ENCODE data around the gene CUBN.

The CUBN gene

DNA sequence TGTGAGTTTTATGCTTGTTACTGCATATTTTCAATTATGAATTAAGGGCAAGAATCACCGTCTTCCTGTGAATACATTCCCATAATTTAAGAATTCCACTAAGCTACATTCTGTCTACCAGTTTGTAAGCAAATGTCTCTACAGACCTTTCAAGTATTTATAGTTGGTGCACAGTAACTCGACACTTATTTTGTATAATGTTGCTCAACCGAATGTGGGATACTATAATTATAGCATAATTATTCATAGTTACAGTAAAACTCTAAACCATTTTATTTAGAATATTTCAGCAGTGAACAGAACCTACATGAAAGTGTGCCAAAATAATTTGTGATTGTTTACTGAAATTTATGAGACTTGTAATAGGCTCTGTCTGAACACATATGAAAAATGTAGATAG, 17.3 kb upstream of the CUBN start:
- Histone ChIP-seq H2BK120ac (ENCODE audit: low read depth, low read length) (no peak overlapping the region), H2BK15ac (replicated peaks; ENCODE audit: low read depth) (no peak overlapping the region), H3K18ac (ENCODE audit: low read length) (no peak overlapping the region), H3K56ac (ENCODE audit: low read length) (no peak overlapping the region), H3K36me3 (ENCODE audit: control insufficient read depth, insufficient read depth, low read length) (no peaks in the 10 kb centered on the region), H2AK5ac (ENCODE audit: low read length) (no peak overlapping the region), H3K9ac (ENCODE audit: low read length) (no peak overlapping the region), H3K27ac (ENCODE audit: low read depth, low read length) (no peak overlapping the region), H3K79me1 (ENCODE audit: low read length) (no peaks in the 10 kb centered on the region), H3K4me3 (ENCODE audit: low read length) (no peak overlapping the region), H4K8ac (ENCODE audit: low read depth, low read length) (no peak overlapping the region), H3K27me3 (ENCODE audit: insufficient read depth, low read length, poor library complexity) (no peaks in the 10 kb centered on the region), H2BK5ac (ENCODE audit: low read length) (no peak overlapping the region), H3K23ac (ENCODE audit: low read length) (no peak overlapping the region), H3K79me2 (ENCODE audit: control insufficient read depth, insufficient read depth, low read length) (no peaks in the 10 kb centered on the region), H3K4me2 (ENCODE audit: low read length) (no peak overlapping the region), H4K5ac (ENCODE audit: low read length) (no peak overlapping the region), H3K4me1 (ENCODE audit: control insufficient read depth, low read depth, low read length) (no peaks in the 10 kb centered on the region), H3K4ac (ENCODE audit: low read depth, low read length) (no peak overlapping the region)
- no peak for DNase-seq
- no CpG with 5 or more reads among the region's 3 CpGs for WGBS (ENCODE audit: extremely low coverage, insufficient coverage, low lambda C conversion rate)

GRCh38 chr10:17145239-17145638, 15.6 kb upstream of the CUBN start:
- no CpG with 5 or more reads among the region's 1 CpG for WGBS (ENCODE audit: extremely low coverage, insufficient coverage, low lambda C conversion rate)
- Histone ChIP-seq H3K79me1 (ENCODE audit: low read length) (no peaks in the 10 kb centered on the region), H3K27me3 (ENCODE audit: insufficient read depth, low read length, poor library complexity) (no peaks in the 10 kb centered on the region), H3K79me2 (ENCODE audit: control insufficient read depth, insufficient read depth, low read length) (no peaks in the 10 kb centered on the region), H2BK5ac (ENCODE audit: low read length) (no peak overlapping the region), H2AK5ac (ENCODE audit: low read length) (no peak overlapping the region), H2BK120ac (ENCODE audit: low read depth, low read length) (no peak overlapping the region), H3K9ac (ENCODE audit: low read length) (no peak overlapping the region), H3K36me3 (ENCODE audit: control insufficient read depth, insufficient read depth, low read length) (no peaks in the 10 kb centered on the region), H3K18ac (ENCODE audit: low read length) (no peak overlapping the region), H3K56ac (ENCODE audit: low read length) (no peak overlapping the region), H4K8ac (ENCODE audit: low read depth, low read length) (no peak overlapping the region), H3K27ac (ENCODE audit: low read depth, low read length) (no peak overlapping the region), H3K4me1 (ENCODE audit: control insufficient read depth, low read depth, low read length) (no peaks in the 10 kb centered on the region), H3K4ac (ENCODE audit: low read depth, low read length) (no peak overlapping the region), H2BK15ac (replicated peaks; ENCODE audit: low read depth) (no peak overlapping the region), H3K4me2 (ENCODE audit: low read length) (no peak overlapping the region), H4K5ac (ENCODE audit: low read length) (no peak overlapping the region), H3K23ac (ENCODE audit: low read length) (no peak overlapping the region), H3K4me3 (ENCODE audit: low read length) (no peak overlapping the region)
- no peak for DNase-seq

- H2BK120ac ChIP-seq (ENCODE audit: low read depth, low read length) = no peak overlapping the region
- H3K36me3 ChIP-seq (ENCODE audit: control insufficient read depth, insufficient read depth, low read length) = no peaks in the 10 kb centered on the region
- no peaks in the 10 kb centered on the region for H3K79me2 ChIP-seq (ENCODE audit: control insufficient read depth, insufficient read depth, low read length)
- DNase-seq = no peak
- WGBS (ENCODE audit: extremely low coverage, insufficient coverage, low lambda C conversion rate) = no CpG with 5 or more reads among the region's 5 CpGs
- H3K4me1 ChIP-seq (ENCODE audit: control insufficient read depth, low read depth, low read length) = no peaks in the 10 kb centered on the region
- H3K23ac ChIP-seq (ENCODE audit: low read length) = no peak overlapping the region
- no peak overlapping the region for H4K5ac ChIP-seq (ENCODE audit: low read length)
- H3K18ac ChIP-seq (ENCODE audit: low read length) = no peak overlapping the region
- no peak overlapping the region for H4K8ac ChIP-seq (ENCODE audit: low read depth, low read length)
- H2BK15ac ChIP-seq (replicated peaks; ENCODE audit: low read depth) = no peak overlapping the region
- H3K27ac ChIP-seq (ENCODE audit: low read depth, low read length) = no peak overlapping the region
- H3K4me3 ChIP-seq (ENCODE audit: low read length) = no peak overlapping the region
- H3K9ac ChIP-seq (ENCODE audit: low read length) = no peak overlapping the region
- no peak overlapping the region for H3K56ac ChIP-seq (ENCODE audit: low read length)
- no peaks in the 10 kb centered on the region for H3K27me3 ChIP-seq (ENCODE audit: insufficient read depth, low read length, poor library complexity)
- H3K79me1 ChIP-seq (ENCODE audit: low read length) = no peaks in the 10 kb centered on the region
- H3K4me2 ChIP-seq (ENCODE audit: low read length) = no peak overlapping the region
- no peak overlapping the region for H2AK5ac ChIP-seq (ENCODE audit: low read length)
- no peak overlapping the region for H2BK5ac ChIP-seq (ENCODE audit: low read length)
- H3K4ac ChIP-seq (ENCODE audit: low read depth, low read length) = no peak overlapping the region
Measured at GRCh38 chr10:17144757-17145156, 15.1 kb upstream of the CUBN start.

GRCh38 chr10:17144032-17144431, 14.4 kb upstream of the CUBN start:
- H3K36me3 ChIP-seq (ENCODE audit: control insufficient read depth, insufficient read depth, low read length) = no peaks in the 10 kb centered on the region
- no peaks in the 10 kb centered on the region for H3K79me2 ChIP-seq (ENCODE audit: control insufficient read depth, insufficient read depth, low read length)
- H3K56ac ChIP-seq (ENCODE audit: low read length) = no peak overlapping the region
- no peak overlapping the region for H4K5ac ChIP-seq (ENCODE audit: low read length)
- no peak overlapping the region for H2AK5ac ChIP-seq (ENCODE audit: low read length)
- no peak overlapping the region for H3K9ac ChIP-seq (ENCODE audit: low read length)
- H3K4ac ChIP-seq (ENCODE audit: low read depth, low read length) = no peak overlapping the region
- no peak overlapping the region for H3K23ac ChIP-seq (ENCODE audit: low read length)
- H3K27me3 ChIP-seq (ENCODE audit: insufficient read depth, low read length, poor library complexity) = no peaks in the 10 kb centered on the region
- H3K4me3 ChIP-seq (ENCODE audit: low read length) = no peak overlapping the region
- H3K18ac ChIP-seq (ENCODE audit: low read length) = no peak overlapping the region
- H2BK15ac ChIP-seq (replicated peaks; ENCODE audit: low read depth) = no peak overlapping the region
- no peak overlapping the region for H2BK5ac ChIP-seq (ENCODE audit: low read length)
- H3K79me1 ChIP-seq (ENCODE audit: low read length) = no peaks in the 10 kb centered on the region
- no CpG with 5 or more reads among the region's 2 CpGs for WGBS (ENCODE audit: extremely low coverage, insufficient coverage, low lambda C conversion rate)
- DNase-seq = no peak
- no peak overlapping the region for H2BK120ac ChIP-seq (ENCODE audit: low read depth, low read length)
- H3K4me1 ChIP-seq (ENCODE audit: control insufficient read depth, low read depth, low read length) = peaks cover 2% of the 10 kb centered on the region
- H4K8ac ChIP-seq (ENCODE audit: low read depth, low read length) = no peak overlapping the region
- H3K27ac ChIP-seq (ENCODE audit: low read depth, low read length) = no peak overlapping the region
- H3K4me2 ChIP-seq (ENCODE audit: low read length) = no peak overlapping the region

DNA sequence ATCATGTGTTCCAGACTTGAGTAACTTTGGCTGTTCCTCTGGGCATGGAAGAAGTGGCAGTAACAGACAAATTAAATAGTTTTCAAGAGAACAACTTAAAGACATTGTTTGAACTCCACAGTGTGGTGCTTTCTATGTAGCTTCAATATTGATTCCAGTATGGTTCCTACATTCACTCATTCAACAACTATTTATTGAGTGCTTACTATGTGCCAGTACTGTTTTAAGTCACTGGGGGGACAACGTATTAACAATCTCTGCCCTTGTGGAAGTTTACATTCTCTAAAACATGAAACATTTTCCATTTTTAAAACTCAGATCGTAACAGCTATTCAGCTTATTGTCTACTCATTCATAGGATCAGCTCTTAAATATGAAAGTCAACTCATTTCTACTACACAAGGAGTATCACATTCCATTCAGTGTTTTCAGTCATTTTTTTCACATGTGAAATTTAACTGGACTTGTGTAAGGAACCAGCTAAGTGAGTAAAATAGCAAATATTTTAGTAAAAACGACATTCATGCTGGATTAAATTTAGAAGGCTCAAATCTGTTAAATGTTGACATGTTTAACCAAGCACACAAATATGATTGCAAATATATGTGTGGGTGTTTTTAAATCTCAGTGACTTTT, 13.6 kb upstream of the CUBN start:
- Histone ChIP-seq H3K79me1 (ENCODE audit: low read length) (no peaks in the 10 kb centered on the region), H4K8ac (ENCODE audit: low read depth, low read length) (no peak overlapping the region), H3K4me2 (ENCODE audit: low read length) (no peak overlapping the region), H3K23ac (ENCODE audit: low read length) (no peak overlapping the region), H4K5ac (ENCODE audit: low read length) (no peak overlapping the region), H3K9ac (ENCODE audit: low read length) (no peak overlapping the region), H3K36me3 (ENCODE audit: control insufficient read depth, insufficient read depth, low read length) (no peaks in the 10 kb centered on the region), H2AK5ac (ENCODE audit: low read length) (no peak overlapping the region), H2BK120ac (ENCODE audit: low read depth, low read length) (no peak overlapping the region), H3K4me1 (ENCODE audit: control insufficient read depth, low read depth, low read length) (peaks cover 2% of the 10 kb centered on the region), H3K18ac (ENCODE audit: low read length) (no peak overlapping the region), H3K4me3 (ENCODE audit: low read length) (no peak overlapping the region), H3K79me2 (ENCODE audit: control insufficient read depth, insufficient read depth, low read length) (no peaks in the 10 kb centered on the region), H3K4ac (ENCODE audit: low read depth, low read length) (no peak overlapping the region), H2BK5ac (ENCODE audit: low read length) (no peak overlapping the region), H3K56ac (ENCODE audit: low read length) (no peak overlapping the region), H3K27me3 (ENCODE audit: insufficient read depth, low read length, poor library complexity) (no peaks in the 10 kb centered on the region), H3K27ac (ENCODE audit: low read depth, low read length) (no peak overlapping the region), H2BK15ac (replicated peaks; ENCODE audit: low read depth) (no peak overlapping the region)
- no peak for DNase-seq
- no CpG with 5 or more reads among the region's 3 CpGs for WGBS (ENCODE audit: extremely low coverage, insufficient coverage, low lambda C conversion rate)
